AG20443 (cell line): ENCODE data around the gene USO1.
"Not testable (repeated sequence)": the region's sequence is repeated elsewhere in the genome, so short reads cannot be mapped to it uniquely, and the experiment has no call there.

Source experiments
- DNase-seq: peaks from one replicate; pipeline ENCODE4 v3.0.0; 2012; ENCODE audit warnings: low spot score, mixed read lengths

USO1 gene

GRCh38 chr4:75715105-75715799, 9.1 kb upstream of the USO1 start:
- peak; percentile 56 for DNase-seq

- not testable (repeated sequence) for DNase-seq
These were observed 8.3 kb upstream of the USO1 start for GRCh38 chr4:75716054-75716453.

- DNase-seq, result no peak
These were observed 7.0 kb upstream of the USO1 start for GRCh38 chr4:75717408-75717807.

GRCh38 chr4:75718529-75718928, 5.8 kb upstream of the USO1 start:
- no peak for DNase-seq

GRCh38 chr4:75722417-75722816, 2.0 kb upstream of the USO1 start:
- no peak for DNase-seq

GRCh38 chr4:75723163-75724065, 963 bp upstream of the USO1 start:
- DNase-seq, result peak; percentile 44

GRCh38 chr4:75724867-75725724, 719 bp downstream of the USO1 start:
- DNase-seq, result peak; percentile 81

GRCh38 chr4:75725942-75726538, 1.7 kb downstream of the USO1 start:
- DNase-seq, result not testable (repeated sequence)

GRCh38 chr4:75726577-75726976, 2.2 kb downstream of the USO1 start:
- no peak for DNase-seq

GRCh38 chr4:75727073-75727472, 2.7 kb downstream of the USO1 start:
- DNase-seq, result no peak

GRCh38 chr4:75729836-75730235, 5.5 kb downstream of the USO1 start:
- no peak for DNase-seq

GRCh38 chr4:75733369-75733768, 9.0 kb downstream of the USO1 start:
- no peak for DNase-seq

GRCh38 chr4:75735525-75735924, 11.1 kb downstream of the USO1 start:
- DNase-seq, result no peak

GRCh38 chr4:75736862-75737261, 12.5 kb downstream of the USO1 start:
- DNase-seq, result peak; percentile 28

- no peak for DNase-seq
These were observed 13.0 kb downstream of the USO1 start for GRCh38 chr4:75737398-75737797.

- no peak for DNase-seq
These were observed 16.6 kb downstream of the USO1 start for GRCh38 chr4:75741027-75741426.

GRCh38 chr4:75742451-75742850, 18.1 kb downstream of the USO1 start:
- DNase-seq, result no peak

- peak; percentile 35 for DNase-seq
These were observed 20.8 kb downstream of the USO1 start for GRCh38 chr4:75745161-75745560.

GRCh38 chr4:75745721-75746199, 21.4 kb downstream of the USO1 start:
- DNase-seq, result no peak

- no peak for DNase-seq
These were observed 28.3 kb downstream of the USO1 start for GRCh38 chr4:75752637-75753036.

GRCh38 chr4:75769036-75769435, 44.7 kb downstream of the USO1 start:
- DNase-seq, result peak; percentile 9

- no peak for DNase-seq
These were observed 47.2 kb downstream of the USO1 start for GRCh38 chr4:75771607-75772006.
